Activated naive CD8-positive, alpha-beta T cell treated with anti-CD3 and anti-CD28 coated beads, Interleukin-2, amount 10 ng/mL, durations not matched to agents 7 days and 5 days (primary cell): ENCODE data around the gene JADE2. TPM values are rescaled to one million over a fixed set of nuclear protein-coding genes. Genes with fewer than 3 reads are reported as not detected.
A peak's percentile ranks its signal among the peaks of the same experiment; 100 is the strongest.

ENCODE experiments used
- ATAC-seq: fragments of 150-1000 bp; cut with Tn5 transposase; one replicate; pipeline ENCODE4 v1.10.0; 2021; ENCODE audit warnings: low read depth, moderate library complexity
- POLR2A ChIA-PET: fragments of 350-600 bp; sonication (Branson Sonifier 250); formaldehyde crosslinking; loops from one replicate; lab custom pipeline; 2021; ENCODE audit warnings: antibody characterized with exemption; lab: Charles Lee
- DNase-seq: peaks from one replicate; pipeline ENCODE4 v3.0.0; 2021
- H3K27ac Mint-ChIP-seq: one replicate; pipeline ENCODE4 v1.8.0; 2022; ENCODE audit warnings: mild to moderate bottlenecking, mixed read lengths
- H3K27me3 Mint-ChIP-seq: one replicate; pipeline ENCODE4 v1.8.0; 2022; ENCODE audit warnings: mild to moderate bottlenecking, moderate library complexity, mixed read lengths
- H3K36me3 Mint-ChIP-seq: one replicate; pipeline ENCODE4 v1.8.0; 2021; ENCODE audit warnings: mild to moderate bottlenecking, mixed read lengths
- H3K4me1 Mint-ChIP-seq: one replicate; pipeline ENCODE4 v1.8.0; 2021; ENCODE audit warnings: mixed read lengths
- H3K4me3 Mint-ChIP-seq: one replicate; pipeline ENCODE4 v1.8.0; 2022; ENCODE audit warnings: mild to moderate bottlenecking, moderate library complexity, mixed read lengths
- H3K9me3 Mint-ChIP-seq: one replicate; pipeline ENCODE4 v1.8.0; 2021; ENCODE audit warnings: mixed read lengths
- total RNA-seq, 2 experiments: library from RNA; stranded (reverse); gene quantifications; one replicate each; pipeline ENCODE4 v1.2.3, GENCODE V29; 2021

Gene JADE2
- total RNA-seq, 2 experiments from 2014 or later: 142 to 161 TPM

DNA sequence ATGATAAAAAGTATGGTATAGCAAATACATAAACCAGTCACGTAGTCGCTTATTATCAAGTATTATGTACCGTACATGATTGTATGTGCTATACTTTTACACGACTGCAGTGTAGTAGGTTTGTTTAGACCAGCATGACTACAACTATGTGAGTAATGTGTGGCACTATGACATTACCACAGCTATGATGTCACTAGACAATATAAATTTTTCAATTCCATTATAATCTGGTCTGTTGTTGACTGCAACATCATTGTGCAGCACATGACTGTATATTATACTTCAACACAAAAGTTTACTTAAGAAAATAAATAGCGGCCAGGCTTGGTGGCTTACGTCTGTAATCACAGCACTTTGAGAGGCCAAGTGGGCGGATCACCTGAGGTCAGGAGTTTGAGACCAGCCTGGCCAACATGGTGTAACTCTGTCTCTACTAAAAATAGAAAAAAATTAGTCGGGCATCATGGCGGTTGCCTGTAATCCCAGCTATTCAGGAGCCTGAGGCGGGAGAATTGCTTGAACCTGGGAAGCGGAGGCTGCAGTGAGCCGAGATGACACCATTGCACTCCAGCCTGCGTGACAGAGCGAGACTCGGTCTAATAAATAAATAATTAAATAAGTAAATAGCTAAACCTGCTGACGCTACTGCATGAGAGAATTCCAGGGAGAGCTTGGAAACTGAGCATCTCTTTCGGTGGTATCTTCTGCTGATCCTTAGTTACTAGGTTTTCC is 24.6 kb upstream of the JADE2 start:
- POLR2A ChIA-PET: interaction anchor here (1.1 to 3.3 kb wide), 2 partner anchors 26 to 89 kb away, joined by 3 to 40 read pairs; partner anchors contain the start of genes CDKN2AIPNL and JADE2
- DNase-seq (no peak), ATAC-seq (no peak)
- no peaks in the 10 kb centered on the region for H3K36me3 Mint-ChIP-seq
- H3K4me3 Mint-ChIP-seq: no peak overlapping the region
- H3K27ac Mint-ChIP-seq: no peak overlapping the region
- no peaks in the 10 kb centered on the region for H3K27me3 Mint-ChIP-seq
- H3K4me1 Mint-ChIP-seq: peaks cover 24% of the 10 kb centered on the region
- H3K9me3 Mint-ChIP-seq: no peaks in the 10 kb centered on the region

DNA sequence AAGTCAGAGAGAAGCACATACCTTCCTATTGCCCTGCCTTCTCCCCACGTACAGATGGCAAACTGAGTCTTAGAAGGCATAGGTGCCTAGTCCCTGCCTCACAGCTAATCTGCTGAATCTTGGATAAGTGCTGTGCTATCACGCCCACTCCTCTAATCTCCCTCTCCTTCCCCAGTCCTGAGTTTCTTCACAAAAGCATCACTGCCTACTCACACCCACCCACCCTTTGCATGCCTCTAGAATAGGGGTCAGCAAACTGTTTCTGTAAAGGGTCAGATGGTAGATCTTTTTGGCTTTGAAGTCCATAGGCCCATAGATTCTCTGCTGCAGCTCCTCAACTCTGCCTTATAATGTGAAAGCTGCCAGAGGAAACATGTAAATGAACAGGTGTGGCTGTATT is 23.2 kb upstream of the JADE2 start:
- ATAC-seq (no peak), DNase-seq (no peak)
- H3K4me3 Mint-ChIP-seq: no peak overlapping the region
- POLR2A ChIA-PET: interaction anchor here (1.0 to 3.3 kb wide), 4 partner anchors 24 to 91 kb away, joined by 3 to 40 read pairs (median 5); partner anchors contain the start of genes CDKN2AIPNL and JADE2
- no peaks in the 10 kb centered on the region for H3K36me3 Mint-ChIP-seq
- peak overlapping the region; percentile 43 for H3K27ac Mint-ChIP-seq
- H3K9me3 Mint-ChIP-seq: no peaks in the 10 kb centered on the region
- peaks cover 25% of the 10 kb centered on the region for H3K4me1 Mint-ChIP-seq
- no peaks in the 10 kb centered on the region for H3K27me3 Mint-ChIP-seq

DNA sequence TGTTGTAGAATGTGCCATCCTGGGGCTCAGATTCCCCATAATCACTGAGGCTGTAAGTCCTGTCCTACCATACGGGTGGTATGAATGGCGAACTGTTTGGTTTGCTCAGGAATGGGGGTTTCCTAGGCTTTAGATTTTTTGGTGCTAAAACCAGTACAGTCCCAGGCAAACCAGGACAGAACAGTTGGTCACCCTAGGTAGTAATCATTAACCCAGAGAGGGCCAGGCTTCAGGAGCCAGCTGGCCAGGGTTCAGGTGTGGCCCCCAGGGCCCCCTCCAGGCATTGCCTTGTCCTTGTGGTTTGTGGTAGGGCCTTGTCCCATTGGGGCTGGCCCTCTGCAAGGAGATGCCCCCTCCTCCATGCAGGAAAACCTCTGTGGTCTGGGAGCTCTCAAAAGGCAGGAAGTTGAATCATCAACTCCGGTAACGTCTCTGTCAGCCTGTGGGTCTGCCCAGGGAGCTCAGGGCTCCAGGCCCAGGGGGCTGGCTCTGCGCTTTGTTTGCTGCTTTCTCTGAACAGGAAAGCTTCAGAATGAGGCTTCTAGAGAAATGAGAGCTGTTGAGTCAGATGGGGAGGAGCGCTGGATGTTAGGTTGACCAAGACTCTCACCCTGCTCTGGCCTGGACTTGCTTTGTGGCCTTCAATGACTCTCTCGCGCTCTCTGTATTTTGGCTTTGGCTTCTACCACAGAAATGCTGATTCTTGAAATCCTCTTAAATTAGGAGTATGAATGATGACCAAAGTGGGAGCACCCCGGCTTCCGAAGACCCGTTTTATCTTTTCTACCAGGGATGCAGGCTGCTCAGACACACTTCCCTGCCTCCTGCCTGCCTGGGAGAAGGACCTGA is 22.2 kb upstream of the JADE2 start:
- DNase-seq (peak; percentile 68), ATAC-seq (peak; percentile 99)
- H3K27ac Mint-ChIP-seq: peak overlapping the region; percentile 98
- H3K4me3 Mint-ChIP-seq: peak overlapping the region; percentile 74
- H3K4me1 Mint-ChIP-seq: peaks cover 27% of the 10 kb centered on the region
- POLR2A ChIA-PET: interaction anchor here (0.6 to 3.3 kb wide), 10 partner anchors 9 to 277 kb away, joined by 3 to 40 read pairs (median 4); partner anchors contain the start of genes CDKN2AIPNL, JADE2 and PPP2CA
- H3K36me3 Mint-ChIP-seq: no peaks in the 10 kb centered on the region
- H3K9me3 Mint-ChIP-seq: no peaks in the 10 kb centered on the region
- no peaks in the 10 kb centered on the region for H3K27me3 Mint-ChIP-seq

DNA sequence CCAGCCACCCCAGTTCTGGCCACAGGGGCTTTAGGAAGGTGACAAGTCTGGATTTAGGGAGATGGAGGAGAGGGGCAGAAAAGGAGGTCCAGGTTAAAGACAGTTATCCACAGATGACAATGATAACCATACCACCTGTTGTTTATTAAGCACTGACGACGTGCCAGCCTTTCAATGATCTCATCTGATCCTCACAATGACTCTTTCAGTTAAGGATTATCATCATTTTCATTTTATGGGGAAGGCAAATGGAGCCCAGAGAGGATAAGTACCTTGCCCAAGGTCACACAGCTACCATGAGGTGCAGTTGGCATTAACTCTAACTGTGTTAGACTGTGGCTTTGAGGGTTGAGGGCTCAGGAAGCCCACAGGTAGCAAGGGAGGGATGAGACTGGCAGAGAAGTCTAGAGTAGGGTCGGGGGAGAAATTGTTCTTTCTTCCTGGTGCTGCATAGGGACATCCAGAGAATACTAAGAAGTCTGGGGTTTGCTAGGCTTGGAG is 21.5 kb upstream of the JADE2 start:
- peaks cover 27% of the 10 kb centered on the region for H3K4me1 Mint-ChIP-seq
- no peaks in the 10 kb centered on the region for H3K27me3 Mint-ChIP-seq
- H3K9me3 Mint-ChIP-seq: no peaks in the 10 kb centered on the region
- no peaks in the 10 kb centered on the region for H3K36me3 Mint-ChIP-seq
- H3K4me3 Mint-ChIP-seq: peak overlapping the region; percentile 74
- ATAC-seq (no peak), DNase-seq (no peak)
- peak overlapping the region; percentile 98 for H3K27ac Mint-ChIP-seq
- POLR2A ChIA-PET: interaction anchor here (0.6 to 3.3 kb wide), 10 partner anchors 8 to 278 kb away, joined by 3 to 40 read pairs (median 4); partner anchors contain the start of genes CDKN2AIPNL, JADE2 and PPP2CA

DNA sequence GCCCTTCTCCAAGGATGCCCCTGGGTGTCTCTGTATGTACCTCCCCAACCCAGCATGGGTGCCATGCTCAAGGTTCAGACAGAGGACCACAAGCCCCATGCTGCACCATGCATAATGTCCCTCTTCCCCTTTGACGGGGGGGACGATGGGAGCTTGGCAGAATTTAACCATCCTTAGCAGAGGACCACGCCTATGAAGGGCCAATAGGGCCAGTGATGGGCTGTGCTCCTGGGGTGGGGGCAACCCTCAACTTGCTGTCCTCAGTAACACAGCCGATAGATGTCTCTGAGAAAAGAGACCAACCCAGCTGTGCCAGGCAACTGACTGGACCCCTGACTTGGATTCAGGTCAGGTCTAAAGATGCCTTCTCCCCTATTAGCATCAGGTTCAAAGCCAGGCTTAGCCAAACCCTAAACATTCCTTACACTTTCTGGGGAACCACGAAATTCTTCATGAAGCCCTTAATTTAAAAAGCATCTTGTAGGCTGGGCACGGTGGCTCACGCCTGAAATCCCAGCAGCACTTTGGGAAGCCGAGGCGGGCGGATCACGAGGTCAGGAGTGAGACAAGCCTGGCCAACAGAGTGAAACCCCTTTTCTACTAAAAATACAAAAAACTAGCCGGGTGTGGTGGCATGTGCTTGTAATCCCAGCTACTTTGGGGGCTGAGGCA is 20.7 kb upstream of the JADE2 start:
- Mint-ChIP-seq H3K4me3 (no peak overlapping the region), H3K27me3 (no peaks in the 10 kb centered on the region), H3K27ac (peak overlapping the region; percentile 54), H3K9me3 (no peaks in the 10 kb centered on the region), H3K4me1 (peaks cover 26% of the 10 kb centered on the region), H3K36me3 (no peaks in the 10 kb centered on the region)
- DNase-seq: no peak
- POLR2A ChIA-PET: interaction anchor here (0.6 kb wide), 1 partner anchor 41 kb away, joined by 3 read pairs; no protein-coding TSS in a partner anchor
- ATAC-seq: no peak

DNA sequence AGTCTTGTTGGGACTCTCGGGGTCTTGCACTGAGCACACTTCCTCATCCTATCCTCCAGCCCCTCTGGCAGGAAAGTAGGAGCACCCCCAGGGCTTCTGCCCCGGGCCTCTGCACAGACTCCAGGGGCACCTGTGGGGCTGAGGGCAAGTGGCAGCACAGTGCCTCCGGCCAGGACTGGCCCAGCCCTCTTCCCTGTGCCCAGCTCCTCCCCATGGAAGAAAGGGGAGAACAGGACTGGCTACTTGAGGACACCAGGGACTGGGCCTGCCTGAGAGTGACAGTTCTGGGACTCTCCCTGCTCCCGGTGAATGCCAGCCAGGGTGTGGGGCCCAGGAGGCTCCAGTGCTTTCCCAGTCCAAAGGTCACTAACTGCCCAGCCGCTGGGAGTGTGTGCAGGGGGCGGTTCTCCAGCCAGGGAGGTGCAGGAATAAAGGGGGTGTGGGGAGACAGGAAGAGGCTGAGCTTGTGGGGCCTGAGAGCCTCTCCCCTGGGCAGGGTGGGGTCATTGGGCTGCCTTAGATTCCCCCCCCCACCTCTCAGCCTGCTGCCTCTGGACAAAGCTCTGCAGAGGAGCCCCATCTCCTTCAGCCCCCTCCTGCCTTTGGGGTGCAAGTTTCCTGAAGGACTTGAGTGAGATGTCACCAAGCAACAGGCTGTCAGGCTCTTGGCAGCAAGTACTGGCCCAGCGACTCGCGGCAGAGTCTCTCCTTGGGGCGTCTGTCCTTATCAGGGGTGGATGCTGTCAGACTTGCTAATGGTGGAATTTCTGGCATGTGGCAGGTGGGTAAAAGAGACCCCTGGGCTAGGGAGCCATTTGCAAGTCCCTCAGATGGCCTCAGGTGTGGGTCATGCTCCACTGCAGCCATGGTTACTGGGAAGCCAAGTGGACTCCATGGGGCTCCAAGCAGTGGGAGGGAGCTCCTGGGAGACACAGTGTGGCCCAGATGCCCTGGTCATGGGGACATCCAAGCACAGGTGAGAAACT is 19.1 kb upstream of the JADE2 start:
- no peaks in the 10 kb centered on the region for H3K27me3 Mint-ChIP-seq
- no peaks in the 10 kb centered on the region for H3K9me3 Mint-ChIP-seq
- H3K27ac Mint-ChIP-seq: no peak overlapping the region
- POLR2A ChIA-PET: interaction anchor here (0.9 to 1.0 kb wide), 2 partner anchors 17 to 19 kb away, joined by 3 read pairs; no protein-coding TSS in a partner anchor
- no peaks in the 10 kb centered on the region for H3K36me3 Mint-ChIP-seq
- peaks cover 31% of the 10 kb centered on the region for H3K4me1 Mint-ChIP-seq
- DNase-seq (no peak), ATAC-seq (no peak)
- no peak overlapping the region for H3K4me3 Mint-ChIP-seq

DNA sequence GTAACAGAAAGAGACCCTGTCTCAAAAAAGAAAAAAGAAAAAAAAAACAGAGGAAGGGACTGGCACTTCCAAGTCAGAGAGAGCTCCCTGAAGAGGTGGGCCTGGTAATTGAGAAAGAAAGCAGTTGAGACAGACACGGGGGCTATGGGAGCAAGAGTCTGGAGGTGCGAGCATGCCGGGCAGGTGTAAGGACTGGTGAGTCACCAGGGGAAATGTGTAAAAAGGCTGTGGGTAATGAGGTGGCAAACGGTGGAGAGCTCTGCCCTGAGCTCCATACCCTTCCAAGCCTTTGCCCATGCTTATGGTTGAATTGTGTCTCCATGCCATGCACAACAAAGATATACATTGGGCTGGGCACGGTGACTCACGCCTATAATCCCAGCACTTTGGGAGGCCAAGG is 18.0 kb upstream of the JADE2 start:
- Mint-ChIP-seq H3K27ac (no peak overlapping the region), H3K9me3 (no peaks in the 10 kb centered on the region), H3K4me3 (no peak overlapping the region), H3K27me3 (no peaks in the 10 kb centered on the region), H3K36me3 (no peaks in the 10 kb centered on the region), H3K4me1 (peaks cover 25% of the 10 kb centered on the region)
- POLR2A ChIA-PET: interaction anchor here (0.6 to 1.0 kb wide), 3 partner anchors 16 to 103 kb away, joined by 3 read pairs; no protein-coding TSS in a partner anchor
- DNase-seq: no peak
- no peak for ATAC-seq

DNA sequence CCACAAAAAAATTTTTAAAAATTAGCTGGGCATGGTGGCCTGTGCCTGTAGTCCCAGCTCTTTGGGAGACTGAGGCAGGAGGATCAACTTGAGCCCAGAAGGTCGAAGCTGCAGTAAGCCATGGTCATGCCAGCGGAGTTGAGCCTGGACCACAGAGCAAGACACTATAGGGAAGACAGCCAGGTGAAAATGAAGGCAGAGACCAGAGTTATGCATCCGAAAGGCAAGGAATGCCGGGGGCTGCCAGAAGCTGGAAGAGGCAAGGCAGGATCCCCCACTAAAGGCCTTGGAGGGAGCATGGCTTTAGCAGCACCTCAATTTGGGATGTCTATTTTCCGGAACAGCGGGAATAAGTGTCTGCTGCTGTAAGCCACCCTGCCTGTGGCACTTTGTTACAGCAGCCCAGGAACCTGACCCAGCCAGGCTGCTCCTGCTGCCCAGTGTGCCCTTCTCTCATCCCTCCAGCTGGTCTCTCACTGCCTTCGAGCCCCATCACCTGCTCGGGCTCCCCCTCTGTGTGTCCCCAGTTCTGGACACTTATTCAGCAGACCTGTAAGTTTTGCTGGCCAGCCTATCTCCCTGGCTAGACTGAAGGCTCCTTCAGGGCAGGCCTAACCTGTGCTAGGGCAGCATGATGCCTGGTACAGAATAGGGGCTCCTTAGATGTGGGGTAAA is 16.8 kb upstream of the JADE2 start:
- H3K27ac Mint-ChIP-seq: no peak overlapping the region
- peaks cover 20% of the 10 kb centered on the region for H3K4me1 Mint-ChIP-seq
- no peak for ATAC-seq
- POLR2A ChIA-PET: interaction anchor here (0.5 kb wide), 1 partner anchor 11 kb away, joined by 3 read pairs; no protein-coding TSS in a partner anchor
- H3K36me3 Mint-ChIP-seq: no peaks in the 10 kb centered on the region
- H3K27me3 Mint-ChIP-seq: no peaks in the 10 kb centered on the region
- DNase-seq: no peak
- no peak overlapping the region for H3K4me3 Mint-ChIP-seq
- H3K9me3 Mint-ChIP-seq: no peaks in the 10 kb centered on the region

DNA sequence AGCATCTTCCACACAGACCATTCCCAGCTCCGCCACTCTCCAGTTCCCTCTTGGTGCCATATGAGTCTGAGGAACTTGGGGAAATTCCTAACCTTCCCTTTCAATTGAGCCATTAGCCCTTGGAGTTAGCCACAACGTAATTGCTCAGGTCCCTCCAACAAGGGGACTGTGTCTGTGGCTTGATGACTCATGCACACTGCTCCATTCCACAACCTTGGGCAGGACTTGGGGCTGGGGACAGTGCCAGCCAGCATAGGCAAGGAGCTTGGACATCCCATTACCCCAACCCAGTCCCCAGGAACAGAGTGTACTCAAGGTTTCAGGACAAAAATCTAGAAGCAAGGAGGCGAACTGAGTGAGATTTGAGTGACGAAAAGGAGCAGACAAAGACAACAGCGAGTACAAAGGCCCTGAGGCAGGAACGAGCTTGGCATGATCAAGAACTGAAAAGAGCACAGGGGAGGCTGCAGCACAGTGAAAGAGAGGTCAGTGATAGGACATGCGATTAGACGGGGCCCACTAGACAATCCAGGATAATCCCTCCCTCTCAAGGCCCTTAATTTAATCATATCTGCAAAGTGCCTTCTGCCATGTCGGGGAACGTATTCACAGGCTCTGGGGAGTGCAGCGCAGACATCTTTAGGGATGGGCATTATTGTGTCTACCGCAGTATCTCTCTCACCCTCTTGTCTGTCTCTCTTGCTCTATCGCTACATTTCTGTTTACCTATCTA is 16.0 kb upstream of the JADE2 start:
- no peaks in the 10 kb centered on the region for H3K36me3 Mint-ChIP-seq
- ATAC-seq (no peak), DNase-seq (no peak)
- peaks cover 12% of the 10 kb centered on the region for H3K4me1 Mint-ChIP-seq
- no peaks in the 10 kb centered on the region for H3K9me3 Mint-ChIP-seq
- H3K4me3 Mint-ChIP-seq: no peak overlapping the region
- POLR2A ChIA-PET: no interaction called here
- H3K27me3 Mint-ChIP-seq: no peaks in the 10 kb centered on the region
- H3K27ac Mint-ChIP-seq: no peak overlapping the region

DNA sequence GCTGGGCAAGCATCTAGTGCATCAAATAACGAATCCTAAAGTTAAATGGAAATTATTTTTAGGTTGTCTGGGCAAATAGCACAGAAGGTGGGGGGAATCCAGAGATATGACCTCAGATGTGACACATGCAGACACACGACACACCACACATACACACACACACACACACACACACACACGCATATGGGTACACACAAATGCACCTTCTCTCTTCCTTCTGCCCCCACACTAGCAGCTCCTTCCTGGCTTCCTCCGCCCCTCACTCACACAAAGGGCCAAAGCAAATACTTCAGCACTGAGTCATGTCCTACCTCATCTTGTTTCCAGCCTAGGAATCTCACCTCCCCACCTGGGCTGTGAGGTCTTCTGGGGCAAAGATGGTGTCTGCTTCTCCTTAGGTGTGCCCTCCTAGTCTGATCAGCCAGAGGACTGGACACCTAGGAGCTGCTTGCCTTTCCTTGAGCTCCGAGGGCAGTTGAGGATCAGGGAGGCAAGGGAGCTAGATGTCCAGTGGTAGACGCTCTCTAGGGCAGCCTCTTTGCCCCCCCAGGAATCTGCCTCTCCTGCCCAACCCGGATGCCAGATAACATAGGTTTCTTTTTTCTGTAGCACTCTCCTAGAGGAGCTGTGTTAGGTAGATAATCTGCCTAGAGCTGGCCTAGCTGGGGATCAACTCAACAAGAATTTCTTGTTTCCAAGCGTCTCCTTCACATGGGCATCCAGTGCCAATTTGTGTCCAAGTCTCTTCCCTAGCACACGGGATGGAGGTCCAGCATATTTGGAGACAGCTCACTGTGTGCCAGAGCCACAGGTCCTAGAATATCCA is 14.3 kb upstream of the JADE2 start:
- ATAC-seq: no peak

More for the DNA sequence above, 14.3 kb upstream of the JADE2 start:
- no peak overlapping the region for H3K4me3 Mint-ChIP-seq
- no peaks in the 10 kb centered on the region for H3K27me3 Mint-ChIP-seq
- no peaks in the 10 kb centered on the region for H3K9me3 Mint-ChIP-seq
- no peak for DNase-seq
- H3K4me1 Mint-ChIP-seq: peaks cover 12% of the 10 kb centered on the region
- POLR2A ChIA-PET: interaction anchor here (0.9 to 2.2 kb wide), 4 partner anchors 8 to 100 kb away, joined by 3 to 18 read pairs (median 5); partner anchors contain the start of genes CDKN2AIPNL and JADE2
- no peaks in the 10 kb centered on the region for H3K36me3 Mint-ChIP-seq
- peak overlapping the region; percentile 39 for H3K27ac Mint-ChIP-seq
